Measurements from ENCODE around the gene IKZF1.

GRCh38 chr7:50275430-50275829, 29.1 kb upstream of the IKZF1 start:
- TF ChIP-seq, protein P1, sequence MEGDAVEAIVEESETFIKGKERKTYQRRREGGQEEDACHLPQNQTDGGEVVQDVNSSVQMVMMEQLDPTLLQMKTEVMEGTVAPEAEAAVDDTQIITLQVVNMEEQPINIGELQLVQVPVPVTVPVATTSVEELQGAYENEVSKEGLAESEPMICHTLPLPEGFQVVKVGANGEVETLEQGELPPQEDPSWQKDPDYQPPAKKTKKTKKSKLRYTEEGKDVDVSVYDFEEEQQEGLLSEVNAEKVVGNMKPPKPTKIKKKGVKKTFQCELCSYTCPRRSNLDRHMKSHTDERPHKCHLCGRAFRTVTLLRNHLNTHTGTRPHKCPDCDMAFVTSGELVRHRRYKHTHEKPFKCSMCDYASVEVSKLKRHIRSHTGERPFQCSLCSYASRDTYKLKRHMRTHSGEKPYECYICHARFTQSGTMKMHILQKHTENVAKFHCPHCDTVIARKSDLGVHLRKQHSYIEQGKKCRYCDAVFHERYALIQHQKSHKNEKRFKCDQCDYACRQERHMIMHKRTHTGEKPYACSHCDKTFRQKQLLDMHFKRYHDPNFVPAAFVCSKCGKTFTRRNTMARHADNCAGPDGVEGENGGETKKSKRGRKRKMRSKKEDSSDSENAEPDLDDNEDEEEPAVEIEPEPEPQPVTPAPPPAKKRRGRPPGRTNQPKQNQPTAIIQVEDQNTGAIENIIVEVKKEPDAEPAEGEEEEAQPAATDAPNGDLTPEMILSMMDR (IDR thresholded peaks at IDR 0.05; ENCODE audit: low read depth, low read length, poor library complexity, severe bottlenecking) = no peak
- TF ChIP-seq EZH2phosphoT487 (IDR thresholded peaks at IDR 0.05; ENCODE audit: borderline replicate concordance, low read length) = no peak
